ENCODE results near the gene RAB15. TPM values are rescaled to one million over a fixed set of nuclear protein-coding genes. Genes with fewer than 3 reads are reported as not detected.

Gene RAB15
- polyA plus RNA-seq, 1 donor (not counting 4 experiments of a cell fraction or from before 2014, with no cell fraction given), result 2.1 TPM

DNA sequence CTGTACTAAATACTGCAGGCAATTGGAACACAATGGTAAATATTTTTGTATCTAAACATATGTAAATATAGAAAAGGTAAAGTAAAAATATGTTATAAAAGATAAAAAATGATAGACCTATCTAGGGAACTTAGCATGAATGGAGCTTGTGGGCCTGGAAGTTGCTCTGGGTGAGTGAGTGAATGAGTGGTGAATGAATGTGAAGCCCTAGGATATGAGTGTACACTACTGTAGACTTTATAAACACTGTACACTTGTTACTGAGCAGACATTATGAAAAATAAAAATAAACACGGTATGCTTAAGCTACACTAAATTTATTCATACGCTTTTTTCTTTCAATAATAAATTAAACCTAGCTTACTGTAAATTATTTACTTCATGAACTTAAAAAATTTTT, 22.4 kb upstream of the RAB15 start:
- H3K79me2 ChIP-seq (ENCODE audit: control insufficient read depth, insufficient read depth, low read length), result peaks cover 7% of the 10 kb centered on the region

DNA sequence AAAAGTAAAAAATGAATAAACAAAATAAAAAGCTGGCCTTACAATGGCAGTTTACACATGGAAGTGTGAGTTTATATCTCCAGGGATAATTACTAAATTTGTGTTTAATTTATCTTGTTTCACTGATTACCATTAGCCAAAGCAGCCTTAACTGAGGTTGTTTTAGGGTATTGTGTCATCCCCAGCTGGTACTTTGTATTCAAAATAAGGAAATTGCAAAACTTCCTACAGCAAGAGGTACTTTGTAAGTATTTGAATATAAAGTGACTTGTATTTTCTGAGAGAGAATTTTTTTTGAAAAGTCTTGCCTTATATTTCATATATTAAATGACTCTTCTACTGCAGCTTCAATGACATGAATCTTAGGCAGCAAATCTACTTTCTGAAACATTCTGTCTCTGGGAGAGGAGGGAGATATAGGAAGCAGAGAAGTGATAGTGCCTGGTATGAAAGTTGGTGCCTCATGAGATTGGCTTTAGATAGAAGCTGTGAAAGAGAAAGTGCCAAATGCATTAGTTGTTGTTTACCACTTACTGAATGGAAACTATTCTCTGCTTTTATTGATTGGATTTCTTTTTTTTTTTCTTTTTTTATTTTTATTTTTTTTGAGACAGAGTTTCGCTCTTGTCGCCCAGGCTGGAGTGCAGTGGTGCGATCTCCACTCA, 21.3 kb upstream of the RAB15 start:
- H3K4me2 ChIP-seq (ENCODE audit: control insufficient read depth, extremely low read depth, insufficient read depth, low read depth, low read length), result no peak overlapping the region
- peaks cover 14% of the 10 kb centered on the region for H3K79me2 ChIP-seq (ENCODE audit: control insufficient read depth, insufficient read depth, low read length)

More for the DNA sequence above, 22.4 kb upstream of the RAB15 start:
- no peak overlapping the region for H3K27ac ChIP-seq (ENCODE audit: control insufficient read depth, insufficient read depth, low read length)
- DNase-seq (ENCODE audit: low read depth, low spot score) (no peak), FAIRE-seq (no peak)
- H3K9ac ChIP-seq (ENCODE audit: control insufficient read depth, extremely low read depth, insufficient read depth, low read length), result no peak overlapping the region
- no peaks in the 10 kb centered on the region for H3K9me1 ChIP-seq (ENCODE audit: control insufficient read depth, extremely low read depth, insufficient read depth, low read length)
- TF ChIP-seq, protein P1, sequence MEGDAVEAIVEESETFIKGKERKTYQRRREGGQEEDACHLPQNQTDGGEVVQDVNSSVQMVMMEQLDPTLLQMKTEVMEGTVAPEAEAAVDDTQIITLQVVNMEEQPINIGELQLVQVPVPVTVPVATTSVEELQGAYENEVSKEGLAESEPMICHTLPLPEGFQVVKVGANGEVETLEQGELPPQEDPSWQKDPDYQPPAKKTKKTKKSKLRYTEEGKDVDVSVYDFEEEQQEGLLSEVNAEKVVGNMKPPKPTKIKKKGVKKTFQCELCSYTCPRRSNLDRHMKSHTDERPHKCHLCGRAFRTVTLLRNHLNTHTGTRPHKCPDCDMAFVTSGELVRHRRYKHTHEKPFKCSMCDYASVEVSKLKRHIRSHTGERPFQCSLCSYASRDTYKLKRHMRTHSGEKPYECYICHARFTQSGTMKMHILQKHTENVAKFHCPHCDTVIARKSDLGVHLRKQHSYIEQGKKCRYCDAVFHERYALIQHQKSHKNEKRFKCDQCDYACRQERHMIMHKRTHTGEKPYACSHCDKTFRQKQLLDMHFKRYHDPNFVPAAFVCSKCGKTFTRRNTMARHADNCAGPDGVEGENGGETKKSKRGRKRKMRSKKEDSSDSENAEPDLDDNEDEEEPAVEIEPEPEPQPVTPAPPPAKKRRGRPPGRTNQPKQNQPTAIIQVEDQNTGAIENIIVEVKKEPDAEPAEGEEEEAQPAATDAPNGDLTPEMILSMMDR (optimal IDR thresholded peaks at IDR 0.05 in 1 of 3, IDR thresholded peaks at IDR 0.05 in 1 of 3, conservative IDR thresholded peaks at IDR 0.05 in 1 of 3; ENCODE audit: extremely low read depth in 1 of 3, insufficient read depth in 2 of 3, low read length in 3 of 3), result no peak
- no peak for TF ChIP-seq EZH2 (IDR thresholded peaks at IDR 0.05; ENCODE audit: low read length)
- no peak overlapping the region for H2AFZ ChIP-seq (ENCODE audit: control insufficient read depth, low read length)
- dilution Hi-C loops (cut with MboI; ENCODE audit: extremely low pct_ligation_motif_present, low sequenced_read_pairs), result no loop called here
- no peak overlapping the region for H3K4me3 ChIP-seq (ENCODE audit: control insufficient read depth in 2 of 3, extremely low read depth in 1 of 3, insufficient read depth in 2 of 3, low read depth in 1 of 3, low read length in 3 of 3)
- no peaks in the 10 kb centered on the region for H3K27me3 ChIP-seq (ENCODE audit: control insufficient read depth, extremely low read depth, insufficient read depth, low read length)
- no peaks in the 10 kb centered on the region for H4K20me1 ChIP-seq (ENCODE audit: control insufficient read depth, extremely low read depth, insufficient read depth, low read length)
- H3K4me2 ChIP-seq (ENCODE audit: control insufficient read depth, extremely low read depth, insufficient read depth, low read depth, low read length), result no peak overlapping the region
- H3K4me1 ChIP-seq (ENCODE audit: control insufficient read depth, extremely low read depth, insufficient read depth, low read length), result peaks cover 25% of the 10 kb centered on the region
- no peaks in the 10 kb centered on the region for H3K9me3 ChIP-seq (ENCODE audit: control insufficient read depth, low read depth, low read length)
- no peaks in the 10 kb centered on the region for H3K36me3 ChIP-seq (ENCODE audit: control insufficient read depth in 2 of 2, extremely low read depth in 1 of 2, insufficient read depth in 2 of 2, low read length in 2 of 2)

More for the DNA sequence above, 21.3 kb upstream of the RAB15 start:
- H3K27ac ChIP-seq (ENCODE audit: control insufficient read depth, insufficient read depth, low read length), result no peak overlapping the region
- no peaks in the 10 kb centered on the region for H3K9me3 ChIP-seq (ENCODE audit: control insufficient read depth, low read depth, low read length)
- no peaks in the 10 kb centered on the region for H3K9me1 ChIP-seq (ENCODE audit: control insufficient read depth, extremely low read depth, insufficient read depth, low read length)
- no peak overlapping the region for H2AFZ ChIP-seq (ENCODE audit: control insufficient read depth, low read length)
- no peak for DNase-seq (ENCODE audit: low read depth, low spot score)
- no peaks in the 10 kb centered on the region for H4K20me1 ChIP-seq (ENCODE audit: control insufficient read depth, extremely low read depth, insufficient read depth, low read length)
- no peaks in the 10 kb centered on the region for H3K36me3 ChIP-seq (ENCODE audit: control insufficient read depth in 2 of 2, extremely low read depth in 1 of 2, insufficient read depth in 2 of 2, low read length in 2 of 2)
- dilution Hi-C loops (cut with MboI; ENCODE audit: extremely low pct_ligation_motif_present, low sequenced_read_pairs), result no loop called here
- no peaks in the 10 kb centered on the region for H3K27me3 ChIP-seq (ENCODE audit: control insufficient read depth, extremely low read depth, insufficient read depth, low read length)
- TF ChIP-seq, protein P1 (optimal IDR thresholded peaks at IDR 0.05 in 1 of 3, IDR thresholded peaks at IDR 0.05 in 1 of 3, conservative IDR thresholded peaks at IDR 0.05 in 1 of 3; ENCODE audit: extremely low read depth in 1 of 3, insufficient read depth in 2 of 3, low read length in 3 of 3), result no peak
- TF ChIP-seq EZH2 (IDR thresholded peaks at IDR 0.05; ENCODE audit: low read length), result no peak
- peaks cover 16% of the 10 kb centered on the region for H3K4me1 ChIP-seq (ENCODE audit: control insufficient read depth, extremely low read depth, insufficient read depth, low read length)
- no peak overlapping the region for H3K4me3 ChIP-seq (ENCODE audit: control insufficient read depth in 2 of 3, extremely low read depth in 1 of 3, insufficient read depth in 2 of 3, low read depth in 1 of 3, low read length in 3 of 3)
- FAIRE-seq, result no peak
- H3K9ac ChIP-seq (ENCODE audit: control insufficient read depth, extremely low read depth, insufficient read depth, low read length), result no peak overlapping the region

All from keratinocyte (primary cell).